ENCODE results near the gene SNORC.

Gene SNORC

DNA sequence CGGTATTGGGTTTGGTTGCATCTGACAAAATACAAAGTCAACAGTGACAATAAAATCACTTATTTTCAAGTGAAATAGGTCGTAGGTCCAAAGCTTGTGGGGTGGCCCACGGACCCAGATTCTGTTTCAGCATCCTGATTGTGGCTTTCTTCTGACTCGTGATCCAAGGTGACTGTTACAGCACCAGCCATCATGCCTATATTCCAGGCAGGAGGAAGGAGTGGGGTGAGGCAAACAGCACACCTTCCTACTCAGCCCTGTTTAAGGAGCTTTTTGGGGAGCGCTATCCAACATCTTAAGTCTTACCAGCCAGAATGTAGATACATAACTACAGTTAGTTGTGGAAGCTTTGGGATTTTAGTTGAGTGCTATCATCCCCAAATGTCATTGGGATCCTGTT, 8.7 kb upstream of the SNORC start:
- POLR2A ChIA-PET, result no interaction called here
- no peak for TF ChIP-seq BHLHE40 (IDR thresholded peaks at IDR 0.05; ENCODE audit: borderline replicate concordance)
- TF ChIP-seq L3MBTL2 (conservative IDR thresholded peaks at IDR 0.05), result no peak
- TF ChIP-seq HDGF (IDR thresholded peaks at IDR 0.05; ENCODE audit: borderline replicate concordance), result no peak
- TF ChIP-seq LEF1 (IDR thresholded peaks at IDR 0.05; ENCODE audit: borderline replicate concordance), result no peak
- TF ChIP-seq NFRKB (IDR thresholded peaks at IDR 0.05), result no peak
- no peak for TF ChIP-seq SUZ12 (IDR thresholded peaks at IDR 0.05)
- no peak for TF ChIP-seq ELF4 (IDR thresholded peaks at IDR 0.05)
- TF ChIP-seq FOXA1 (IDR thresholded peaks at IDR 0.05), result no peak
- TF ChIP-seq FOXM1 (IDR thresholded peaks at IDR 0.05; ENCODE audit: borderline replicate concordance), result no peak
- TF ChIP-seq CTBP1 (IDR thresholded peaks at IDR 0.05; ENCODE audit: borderline replicate concordance), result no peak
- no peak for TF ChIP-seq SP1 (IDR thresholded peaks at IDR 0.05)
- TF ChIP-seq ZNF384 (IDR thresholded peaks at IDR 0.05), result no peak
- no peak for TF ChIP-seq TARDBP (IDR thresholded peaks at IDR 0.05)
- TF ChIP-seq, protein P1, sequence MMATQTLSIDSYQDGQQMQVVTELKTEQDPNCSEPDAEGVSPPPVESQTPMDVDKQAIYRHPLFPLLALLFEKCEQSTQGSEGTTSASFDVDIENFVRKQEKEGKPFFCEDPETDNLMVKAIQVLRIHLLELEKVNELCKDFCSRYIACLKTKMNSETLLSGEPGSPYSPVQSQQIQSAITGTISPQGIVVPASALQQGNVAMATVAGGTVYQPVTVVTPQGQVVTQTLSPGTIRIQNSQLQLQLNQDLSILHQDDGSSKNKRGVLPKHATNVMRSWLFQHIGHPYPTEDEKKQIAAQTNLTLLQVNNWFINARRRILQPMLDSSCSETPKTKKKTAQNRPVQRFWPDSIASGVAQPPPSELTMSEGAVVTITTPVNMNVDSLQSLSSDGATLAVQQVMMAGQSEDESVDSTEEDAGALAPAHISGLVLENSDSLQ (IDR thresholded peaks at IDR 0.05), result no peak
- no peak for TF ChIP-seq FOXK2 (IDR thresholded peaks at IDR 0.05)
- TF ChIP-seq ARNT (IDR thresholded peaks at IDR 0.05), result no peak
- CTCF ChIA-PET, result no interaction called here
- no peak for DNase-seq (ENCODE audit: extremely low spot score)

DNA sequence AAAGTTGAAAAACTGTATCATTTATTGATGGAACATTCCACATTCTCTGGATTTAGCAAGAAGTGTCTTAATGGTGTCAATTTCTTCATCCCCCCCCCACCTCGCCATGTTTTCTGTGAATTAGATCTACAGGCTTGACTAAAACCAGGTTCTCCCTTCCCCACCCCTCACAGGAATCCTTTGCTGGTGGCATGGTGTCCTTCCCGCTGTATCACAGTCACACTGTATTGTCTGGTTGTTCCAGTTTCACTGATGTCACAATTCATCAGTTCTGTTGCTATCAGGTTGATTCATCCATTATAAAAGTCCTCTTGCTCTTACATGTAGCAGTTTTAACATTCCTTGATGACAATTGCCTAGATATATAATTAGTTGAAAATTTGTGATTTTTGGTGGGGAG, 6.1 kb upstream of the SNORC start:
- no peak for DNase-seq (ENCODE audit: extremely low spot score)
- POLR2A ChIA-PET, result no interaction called here
- no peak for TF ChIP-seq HDGF (IDR thresholded peaks at IDR 0.05; ENCODE audit: borderline replicate concordance)
- TF ChIP-seq, protein P1 (IDR thresholded peaks at IDR 0.05), result no peak
- CTCF ChIA-PET, result no interaction called here

DNA sequence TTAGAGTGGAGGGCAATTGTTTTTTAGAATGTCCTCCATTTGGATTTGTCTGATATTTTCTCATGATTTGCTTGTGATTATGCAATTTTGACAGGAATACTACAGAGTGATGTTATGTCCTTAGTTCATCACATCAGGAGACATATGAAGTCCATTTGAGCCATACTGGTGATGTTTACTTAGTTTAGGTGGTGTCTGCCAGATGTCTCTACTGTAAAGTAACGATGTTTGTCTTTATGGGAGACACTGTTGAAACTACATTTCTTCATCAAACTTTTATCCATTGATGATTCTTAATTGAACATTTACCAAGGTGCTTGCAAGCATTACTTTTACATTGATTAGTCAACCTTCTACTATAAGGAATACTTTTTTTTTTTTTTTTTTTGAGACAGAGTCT, 4.9 kb upstream of the SNORC start:
- ChIA-PET POLR2A (no interaction called here), CTCF (no interaction called here)
- no peak for DNase-seq (ENCODE audit: extremely low spot score)
- no peak for TF ChIP-seq SP1 (IDR thresholded peaks at IDR 0.05)
- no peak for TF ChIP-seq SUZ12 (IDR thresholded peaks at IDR 0.05)
- no peak for TF ChIP-seq LEF1 (IDR thresholded peaks at IDR 0.05; ENCODE audit: borderline replicate concordance)
- TF ChIP-seq BHLHE40 (IDR thresholded peaks at IDR 0.05; ENCODE audit: borderline replicate concordance), result no peak
- no peak for TF ChIP-seq FOXK2 (IDR thresholded peaks at IDR 0.05)
- TF ChIP-seq, protein P1 (IDR thresholded peaks at IDR 0.05), result no peak
- no peak for TF ChIP-seq ELF4 (IDR thresholded peaks at IDR 0.05)

DNA sequence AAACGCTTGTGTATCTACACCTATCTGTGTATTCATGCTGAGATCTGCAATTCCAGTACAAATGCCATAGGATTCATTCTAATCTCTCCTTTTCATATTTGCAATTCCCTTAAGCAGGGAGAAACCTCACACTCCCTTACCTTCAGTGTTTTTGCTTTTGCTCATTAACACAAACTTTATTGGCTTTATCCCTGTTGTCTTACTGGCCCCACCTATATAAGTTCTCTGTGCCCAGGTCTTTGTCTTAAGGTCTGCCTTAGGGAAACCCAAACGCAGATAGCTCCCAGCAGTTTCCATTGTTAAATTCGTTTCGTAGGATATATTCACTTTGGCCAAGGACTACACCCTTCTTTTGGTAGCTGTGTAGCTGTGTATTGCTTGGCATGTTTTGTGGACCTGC, 4.0 kb upstream of the SNORC start:
- TF ChIP-seq BHLHE40 (IDR thresholded peaks at IDR 0.05; ENCODE audit: borderline replicate concordance), result no peak
- TF ChIP-seq, protein P1 (IDR thresholded peaks at IDR 0.05), result no peak
- no peak for TF ChIP-seq HDGF (IDR thresholded peaks at IDR 0.05; ENCODE audit: borderline replicate concordance)
- no peak for TF ChIP-seq SP1 (IDR thresholded peaks at IDR 0.05)
- no peak for TF ChIP-seq FOXK2 (IDR thresholded peaks at IDR 0.05)
- TF ChIP-seq ARNT (IDR thresholded peaks at IDR 0.05), result no peak
- TF ChIP-seq SUZ12 (IDR thresholded peaks at IDR 0.05), result no peak
- no peak for TF ChIP-seq CTBP1 (IDR thresholded peaks at IDR 0.05; ENCODE audit: borderline replicate concordance)
- no peak for TF ChIP-seq NFRKB (IDR thresholded peaks at IDR 0.05)
- no peak for TF ChIP-seq ZNF384 (IDR thresholded peaks at IDR 0.05)
- ChIA-PET CTCF (no interaction called here), POLR2A (no interaction called here)
- DNase-seq (ENCODE audit: extremely low spot score), result no peak

DNA sequence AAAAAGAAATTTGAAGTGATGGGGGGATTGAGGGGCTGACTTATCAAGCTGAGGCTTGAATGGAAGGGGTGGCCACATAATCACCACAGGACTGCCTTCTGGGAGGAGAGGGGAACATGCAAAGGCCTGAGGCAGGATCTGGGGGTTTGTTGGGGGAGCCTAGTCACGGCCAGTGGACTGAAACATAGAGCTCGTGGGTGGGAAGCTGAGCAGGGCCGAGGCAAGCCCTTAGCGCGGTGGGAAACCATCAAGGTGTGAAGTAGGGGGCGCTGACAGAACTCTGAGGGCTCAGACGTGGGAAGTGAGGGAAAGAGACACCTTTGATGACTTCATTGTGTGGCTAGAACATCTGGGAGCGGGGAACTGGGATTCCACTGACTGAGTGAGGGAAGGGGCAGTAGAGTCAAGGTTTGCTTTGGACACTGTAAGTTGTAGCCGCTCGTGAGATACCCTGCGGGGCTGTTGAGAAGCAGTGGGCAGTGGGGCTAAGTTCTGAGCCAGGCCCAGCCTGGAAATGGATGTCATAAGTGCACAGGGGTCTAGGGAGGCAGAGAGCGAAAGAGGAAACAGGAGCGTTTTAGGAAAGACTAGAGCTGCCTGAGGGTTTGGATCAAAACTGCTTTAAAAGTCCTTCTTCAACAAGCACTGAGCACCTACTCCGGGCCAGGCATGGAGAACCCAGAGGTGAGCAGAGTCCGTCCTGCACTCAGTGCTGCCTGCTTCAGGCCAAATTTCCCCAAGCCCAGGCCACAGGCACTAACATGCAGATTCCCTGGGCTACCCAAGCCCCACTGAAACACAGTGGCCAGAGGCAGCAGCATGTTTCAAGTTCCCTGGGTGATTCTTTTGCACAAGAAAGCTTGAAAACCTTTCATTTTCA, 686 bp upstream of the SNORC start:
- no peak for DNase-seq (ENCODE audit: extremely low spot score)
- ChIA-PET CTCF (no interaction called here), POLR2A (no interaction called here)
- TF ChIP-seq FOXK2 (IDR thresholded peaks at IDR 0.05) (no peak), ZNF384 (IDR thresholded peaks at IDR 0.05) (no peak), ELF4 (IDR thresholded peaks at IDR 0.05) (no peak), CTBP1 (IDR thresholded peaks at IDR 0.05; ENCODE audit: borderline replicate concordance) (no peak), NFRKB (IDR thresholded peaks at IDR 0.05) (no peak), TARDBP (IDR thresholded peaks at IDR 0.05) (no peak), FOXM1 (IDR thresholded peaks at IDR 0.05; ENCODE audit: borderline replicate concordance) (no peak), ARNT (IDR thresholded peaks at IDR 0.05) (no peak), HDGF (IDR thresholded peaks at IDR 0.05; ENCODE audit: borderline replicate concordance) (no peak), SUZ12 (IDR thresholded peaks at IDR 0.05) (no peak), FOXA1 (IDR thresholded peaks at IDR 0.05) (no peak), L3MBTL2 (conservative IDR thresholded peaks at IDR 0.05) (no peak), SP1 (IDR thresholded peaks at IDR 0.05) (no peak), LEF1 (IDR thresholded peaks at IDR 0.05; ENCODE audit: borderline replicate concordance) (no peak), BHLHE40 (IDR thresholded peaks at IDR 0.05; ENCODE audit: borderline replicate concordance) (no peak)
- TF ChIP-seq, protein P1 (IDR thresholded peaks at IDR 0.05), result no peak

Measured in HEK293T (cell line).